Neural cell (in vitro differentiated cells): ENCODE data around the gene ACIN1. TPM values are rescaled to one million over a fixed set of nuclear protein-coding genes. Genes with fewer than 3 reads are reported as not detected.

Source experiments
- H2AFZ ChIP-seq: fragments of 200-600, 300-800 bp; sonication (generic), shearing (Covaris generic); 2 replicates; pipeline ENCODE4 v1.6.0; 2014; ENCODE audit warnings: low read depth, mild to moderate bottlenecking, antibody characterized with exemption, low read length, moderate library complexity
- H3F3A ChIP-seq: fragments of 200-600 bp; shearing (Covaris generic); 2 replicates; pipeline ENCODE4 v1.6.1; 2016; ENCODE audit warnings: mild to moderate bottlenecking, moderate library complexity, mixed read lengths, antibody characterized with exemption, low read length; ENCODE audit not compliant: insufficient read depth, poor library complexity, severe bottlenecking
- H3K27ac ChIP-seq: fragments of 200-600, 300-800 bp; sonication (generic), shearing (Covaris generic); 2 replicates; pipeline ENCODE4 v1.5.1; 2014; ENCODE audit warnings: mild to moderate bottlenecking, low read length, moderate library complexity
- H3K27me3 ChIP-seq: fragments of 300-800, 200-600 bp; sonication (generic), shearing (Covaris generic); 2 replicates; pipeline ENCODE4 v1.6.0; 2014; ENCODE audit warnings: mild to moderate bottlenecking, low read depth, low read length, moderate library complexity; ENCODE audit not compliant: insufficient read depth
- H3K36me3 ChIP-seq: fragments of 300-800, 200-600 bp; sonication (generic), shearing (Covaris generic); 2 replicates; pipeline ENCODE4 v1.5.1; 2014; ENCODE audit warnings: mild to moderate bottlenecking, antibody characterized with exemption, low read length, moderate library complexity; ENCODE audit not compliant: insufficient read depth
- H3K4me2 ChIP-seq: fragments of 300-800, 200-600 bp; sonication (generic), shearing (Covaris generic); 2 replicates; pipeline ENCODE4 v1.6.0; 2014; ENCODE audit warnings: mild to moderate bottlenecking, low read length
- H3K4me3 ChIP-seq: fragments of 300-800, 200-600 bp; sonication (generic), shearing (Covaris generic); 2 replicates; pipeline ENCODE4 v1.5.1; 2014; ENCODE audit warnings: mild to moderate bottlenecking, low read length, moderate library complexity
- H3K79me2 ChIP-seq: fragments of 200-600 bp; shearing (Covaris generic); replicated peaks from 2 replicates; pipeline ENCODE4 v1.6.0; 2014; ENCODE audit warnings: mild to moderate bottlenecking, low read length, moderate library complexity; ENCODE audit not compliant: insufficient read depth
- H3K9ac ChIP-seq: fragments of 300-800, 200-600 bp; sonication (generic), shearing (Covaris generic); 2 replicates; pipeline ENCODE4 v1.6.1; 2016; ENCODE audit warnings: mild to moderate bottlenecking, low read length, mixed read lengths
- H3K9me2 ChIP-seq: fragments of 200-600 bp; shearing (Covaris generic); 2 replicates; pipeline ENCODE4 v1.6.1; 2016; ENCODE audit warnings: mild to moderate bottlenecking, low read length, mixed read lengths; ENCODE audit not compliant: insufficient read depth
- H3K9me3 ChIP-seq: fragments of 200-600, 300-800 bp; sonication (generic), shearing (Covaris generic); 2 replicates; pipeline ENCODE4 v1.6.1; 2016; ENCODE audit warnings: mild to moderate bottlenecking, mixed run types, low read length, moderate library complexity, mixed read lengths
- H4K20me1 ChIP-seq: fragments of 200-600 bp; shearing (Covaris generic); 2 replicates; pipeline ENCODE4 v1.6.1; 2016; ENCODE audit warnings: mild to moderate bottlenecking, mixed run types; ENCODE audit not compliant: insufficient read depth
- CTCF ChIP-seq: fragments of 450-650 bp; IDR thresholded peaks from 2 replicates; pipeline ENCODE4 v1.5.1; 2014; ENCODE audit warnings: antibody characterized with exemption, mild to moderate bottlenecking, moderate library complexity; ENCODE audit not compliant: poor library complexity, severe bottlenecking
- EP300 ChIP-seq: fragments of 450-650 bp; conservative IDR thresholded peaks from 2 replicates; pipeline ENCODE4 v1.6.1; 2014; ENCODE audit warnings: antibody characterized with exemption, mild to moderate bottlenecking, moderate library complexity; ENCODE audit not compliant: poor library complexity, severe bottlenecking
- EZH2 ChIP-seq: fragments of 200-600, 300-800 bp; shearing (Covaris generic), sonication (generic); IDR thresholded peaks from 2 replicates; pipeline ENCODE4 v1.6.1; 2014; ENCODE audit warnings: antibody characterized with exemption, low read length, borderline replicate concordance, mild to moderate bottlenecking; ENCODE audit not compliant: insufficient read depth, poor library complexity, severe bottlenecking
- MXI1 ChIP-seq: fragments of 450-650 bp; conservative IDR thresholded peaks from 2 replicates; pipeline ENCODE4 v1.6.1; 2014; ENCODE audit warnings: antibody characterized with exemption, mild to moderate bottlenecking; ENCODE audit not compliant: poor library complexity, severe bottlenecking
- POLR2AphosphoS5 ChIP-seq: IDR thresholded peaks from 2 replicates; pipeline ENCODE4 v1.6.1; 2012
- RAD21 ChIP-seq: fragments of 450-650 bp; conservative IDR thresholded peaks from 2 replicates; pipeline ENCODE4 v1.6.1; 2014; ENCODE audit warnings: antibody characterized with exemption, mild to moderate bottlenecking, moderate library complexity
- REST ChIP-seq: IDR thresholded peaks from 2 replicates; pipeline ENCODE4 v1.6.1; 2012; ENCODE audit warnings: borderline replicate concordance
- SMC3 ChIP-seq: fragments of 450-650 bp; conservative IDR thresholded peaks from 2 replicates; pipeline ENCODE4 v1.6.1; 2014; ENCODE audit warnings: antibody characterized with exemption, mild to moderate bottlenecking, moderate library complexity; ENCODE audit not compliant: poor library complexity
- TAF1 ChIP-seq: IDR thresholded peaks from 2 replicates; pipeline ENCODE4 v1.6.1; 2012; ENCODE audit warnings: low read depth
- polyA plus RNA-seq: library from polyadenylated mRNA; depleted of rRNA; stranded (reverse); fragments of >200 nt; gene quantifications from 2 replicates; pipeline ENCODE4 v1.2.3, GENCODE V29; 2014

The ACIN1 gene
- polyA plus RNA-seq, 1 donor from 2014 or later: 143 TPM

- H4K20me1 ChIP-seq: peaks cover 28% of the 10 kb centered on the region
- no peaks in the 10 kb centered on the region for H3K9me2 ChIP-seq
- peak; percentile 90 for TF ChIP-seq SMC3
- TF ChIP-seq MXI1: peak; percentile 31
- TF ChIP-seq RAD21: peak; percentile 81
- TF ChIP-seq CTCF: peak; percentile 99
- TF ChIP-seq REST: peak; percentile 67
- no peak for TF ChIP-seq TAF1
- TF ChIP-seq EP300: no peak
- peak; percentile 22 for TF ChIP-seq POLR2AphosphoS5
- no peak for TF ChIP-seq EZH2
- no peaks in the 10 kb centered on the region for H3K27me3 ChIP-seq
- H3K27ac ChIP-seq: no peak overlapping the region
- H3K9ac ChIP-seq: peak overlapping the region; percentile 47
- H3K4me3 ChIP-seq: peak overlapping the region; percentile 72
- no peaks in the 10 kb centered on the region for H3K9me3 ChIP-seq
- H3K4me2 ChIP-seq: peak overlapping the region; percentile 87
- H3F3A ChIP-seq: peaks cover 5% of the 10 kb centered on the region
- peaks cover 56% of the 10 kb centered on the region for H3K79me2 ChIP-seq
- H3K36me3 ChIP-seq: peaks cover 16% of the 10 kb centered on the region
- no peak overlapping the region for H2AFZ ChIP-seq
These were observed 26.0 kb downstream of the ACIN1 start for GRCh38 chr14:23068789-23069412.

- Histone ChIP-seq H2AFZ (no peak overlapping the region), H3K36me3 (peaks cover 17% of the 10 kb centered on the region), H3K27ac (no peak overlapping the region), H3K9me3 (no peaks in the 10 kb centered on the region), H3K4me3 (peak overlapping the region; percentile 72), H3K4me2 (peak overlapping the region; percentile 87), H3K79me2 (peaks cover 56% of the 10 kb centered on the region), H3K9me2 (no peaks in the 10 kb centered on the region), H3F3A (peaks cover 5% of the 10 kb centered on the region), H3K9ac (peak overlapping the region; percentile 47), H4K20me1 (peaks cover 31% of the 10 kb centered on the region), H3K27me3 (no peaks in the 10 kb centered on the region)
- no peak for TF ChIP-seq EP300
- TF ChIP-seq MXI1: no peak
- no peak for TF ChIP-seq EZH2
- TF ChIP-seq SMC3: no peak
- TF ChIP-seq POLR2AphosphoS5: no peak
- no peak for TF ChIP-seq REST
- no peak for TF ChIP-seq CTCF
- TF ChIP-seq TAF1: no peak
- TF ChIP-seq RAD21: no peak
These were observed 26.8 kb downstream of the ACIN1 start for GRCh38 chr14:23067847-23068788.
